Osteocyte (in vitro differentiated cells): ENCODE measurements around the gene ZMYND15. TPM values are rescaled to one million over a fixed set of nuclear protein-coding genes. Genes with fewer than 3 reads are reported as not detected.

ENCODE experiments used
- DNase-seq: peaks from one replicate; pipeline ENCODE4 v3.0.0; 2021; ENCODE audit warnings: mixed read lengths; ENCODE audit not compliant: unreplicated experiment; ENCODE audit errors: extremely low spot score
- H3K27ac Mint-ChIP-seq: one replicate; pipeline ENCODE4 v1.8.0; 2021; ENCODE audit warnings: mild to moderate bottlenecking, mixed read lengths; ENCODE audit not compliant: unreplicated experiment
- H3K27me3 Mint-ChIP-seq: one replicate; pipeline ENCODE4 v1.8.0; 2021; ENCODE audit warnings: mixed read lengths; ENCODE audit not compliant: unreplicated experiment
- H3K36me3 Mint-ChIP-seq: one replicate; pipeline ENCODE4 v1.8.0; 2021; ENCODE audit warnings: mixed read lengths; ENCODE audit not compliant: unreplicated experiment
- H3K4me1 Mint-ChIP-seq: one replicate; pipeline ENCODE4 v1.8.0; 2021; ENCODE audit warnings: mixed read lengths; ENCODE audit not compliant: unreplicated experiment
- H3K4me3 Mint-ChIP-seq: one replicate; pipeline ENCODE4 v1.8.0; 2021; ENCODE audit warnings: mild to moderate bottlenecking, moderate library complexity, mixed read lengths; ENCODE audit not compliant: unreplicated experiment
- H3K9me3 Mint-ChIP-seq: one replicate; pipeline ENCODE4 v1.8.0; 2021; ENCODE audit warnings: mixed read lengths; ENCODE audit not compliant: unreplicated experiment
- CTCF ChIP-seq: fragments of 200-600 bp; sonication (generic); IDR thresholded peaks from 2 replicates; pipeline ENCODE4 v1.5.0; 2021; ENCODE audit warnings: antibody characterized with exemption, mild to moderate bottlenecking, moderate library complexity
- total RNA-seq: library from RNA; stranded (reverse); gene quantifications from 2 replicates; pipeline ENCODE4 v1.2.1, GENCODE V29; 2021

The ZMYND15 gene
- total RNA-seq, 1 donor from 2014 or later = 0.99 TPM

- Mint-ChIP-seq H3K9me3 (no peaks in the 10 kb centered on the region), H3K4me1 (no peaks in the 10 kb centered on the region), H3K27me3 (no peaks in the 10 kb centered on the region), H3K4me3 (no peak overlapping the region), H3K36me3 (peaks cover 8% of the 10 kb centered on the region), H3K27ac (no peak overlapping the region)
- no peak for DNase-seq
- TF ChIP-seq CTCF = no peak
Observed at GRCh38 chr17:4717791-4718190, 21.8 kb upstream of the ZMYND15 start.

GRCh38 chr17:4718276-4718675 is 21.4 kb upstream of the ZMYND15 start:
- H3K27ac Mint-ChIP-seq = no peak overlapping the region
- no peaks in the 10 kb centered on the region for H3K4me1 Mint-ChIP-seq
- no peak for TF ChIP-seq CTCF
- no peak overlapping the region for H3K4me3 Mint-ChIP-seq
- no peak for DNase-seq
- H3K27me3 Mint-ChIP-seq = no peaks in the 10 kb centered on the region
- peaks cover 8% of the 10 kb centered on the region for H3K36me3 Mint-ChIP-seq
- no peaks in the 10 kb centered on the region for H3K9me3 Mint-ChIP-seq

- Mint-ChIP-seq H3K27ac (no peak overlapping the region), H3K9me3 (no peaks in the 10 kb centered on the region), H3K27me3 (no peaks in the 10 kb centered on the region), H3K4me3 (no peak overlapping the region), H3K4me1 (no peaks in the 10 kb centered on the region), H3K36me3 (peaks cover 8% of the 10 kb centered on the region)
- no peak for DNase-seq
- TF ChIP-seq CTCF = no peak
Observed at GRCh38 chr17:4719146-4719545, 20.5 kb upstream of the ZMYND15 start.

GRCh38 chr17:4719684-4720221 is 19.9 kb upstream of the ZMYND15 start:
- no peak for DNase-seq
- no peak overlapping the region for H3K4me3 Mint-ChIP-seq
- H3K36me3 Mint-ChIP-seq = peaks cover 8% of the 10 kb centered on the region
- no peak for TF ChIP-seq CTCF
- H3K4me1 Mint-ChIP-seq = no peaks in the 10 kb centered on the region
- peaks cover 2% of the 10 kb centered on the region for H3K27me3 Mint-ChIP-seq
- H3K9me3 Mint-ChIP-seq = no peaks in the 10 kb centered on the region
- H3K27ac Mint-ChIP-seq = no peak overlapping the region

GRCh38 chr17:4720787-4721186 is 18.8 kb upstream of the ZMYND15 start:
- H3K36me3 Mint-ChIP-seq = peaks cover 9% of the 10 kb centered on the region
- TF ChIP-seq CTCF = no peak
- no peaks in the 10 kb centered on the region for H3K4me1 Mint-ChIP-seq
- no peak overlapping the region for H3K27ac Mint-ChIP-seq
- H3K9me3 Mint-ChIP-seq = no peaks in the 10 kb centered on the region
- peaks cover 5% of the 10 kb centered on the region for H3K27me3 Mint-ChIP-seq
- no peak overlapping the region for H3K4me3 Mint-ChIP-seq
- no peak for DNase-seq
